Measurements from ENCODE around the gene PRDX5.

- TF ChIP-seq CTCF (IDR thresholded peaks at IDR 0.05): no peak
- no peak for TF ChIP-seq ZFX (IDR thresholded peaks at IDR 0.05; ENCODE audit: borderline replicate concordance)
These were observed 4.3 kb upstream of the PRDX5 start for GRCh38 chr11:64313491-64314145.

All from 22Rv1 (cell line).